Activated CD8-positive, alpha-beta memory T cell treated with anti-CD3 and anti-CD28 coated beads for 48 hours (primary cell): ENCODE measurements around the gene AKIRIN1.
"Not testable (repeated sequence)": the region's sequence is repeated elsewhere in the genome, so short reads cannot be mapped to it uniquely, and the experiment has no call there.

Experiments
- DNase-seq, 3 experiments: peaks; one replicate each; pipeline ENCODE4 v3.0.0-alpha.2; 2020; ENCODE audit warnings: low read depth in 2 of 3, low spot score in 2 of 3

Gene AKIRIN1, protein sequence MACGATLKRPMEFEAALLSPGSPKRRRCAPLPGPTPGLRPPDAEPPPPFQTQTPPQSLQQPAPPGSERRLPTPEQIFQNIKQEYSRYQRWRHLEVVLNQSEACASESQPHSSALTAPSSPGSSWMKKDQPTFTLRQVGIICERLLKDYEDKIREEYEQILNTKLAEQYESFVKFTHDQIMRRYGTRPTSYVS

GRCh38 chr1:38990738-38991637 lies at the start of gene AKIRIN1:
Gene AKIRIN1, plus strand, starts transcription at chr1:38991276. Its CDS starts 105 bp downstream, at chr1:38991381.
- DNase-seq = peak; percentile 92 to 99 (median 97)

DNA sequence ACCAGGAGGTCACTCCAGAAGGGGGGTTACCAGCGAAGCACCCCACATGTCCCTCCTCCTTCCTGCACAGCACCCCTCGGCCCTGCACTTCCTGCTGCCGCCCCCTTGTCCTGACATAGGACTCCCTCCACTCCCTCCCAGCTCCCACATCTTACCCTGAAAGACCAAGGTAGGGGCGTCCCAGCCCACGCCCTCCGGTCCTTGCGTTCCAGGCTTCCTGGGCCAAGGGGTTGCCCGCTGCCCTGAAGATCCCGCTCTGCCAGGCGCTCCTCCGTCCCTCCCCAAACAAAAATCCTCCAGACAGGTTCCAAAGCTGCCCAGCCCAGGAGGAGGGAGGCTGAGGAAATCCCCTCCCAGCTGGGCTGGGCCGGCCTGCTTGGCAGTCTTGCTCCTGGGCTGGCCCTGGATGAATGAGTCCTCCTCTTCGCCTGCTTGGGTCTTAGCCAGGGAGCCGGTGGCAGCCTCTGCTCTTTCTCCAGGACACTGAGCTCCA lies 49.5 kb upstream of the AKIRIN1 start, which contains the start of gene RHBDL2:
RHBDL2 (minus strand) TSS at position 304 of the 493 bp plus-strand sequence. CDS start 22,618 bp downstream, outside the sequence.
- DNase-seq = no peak

DNA sequence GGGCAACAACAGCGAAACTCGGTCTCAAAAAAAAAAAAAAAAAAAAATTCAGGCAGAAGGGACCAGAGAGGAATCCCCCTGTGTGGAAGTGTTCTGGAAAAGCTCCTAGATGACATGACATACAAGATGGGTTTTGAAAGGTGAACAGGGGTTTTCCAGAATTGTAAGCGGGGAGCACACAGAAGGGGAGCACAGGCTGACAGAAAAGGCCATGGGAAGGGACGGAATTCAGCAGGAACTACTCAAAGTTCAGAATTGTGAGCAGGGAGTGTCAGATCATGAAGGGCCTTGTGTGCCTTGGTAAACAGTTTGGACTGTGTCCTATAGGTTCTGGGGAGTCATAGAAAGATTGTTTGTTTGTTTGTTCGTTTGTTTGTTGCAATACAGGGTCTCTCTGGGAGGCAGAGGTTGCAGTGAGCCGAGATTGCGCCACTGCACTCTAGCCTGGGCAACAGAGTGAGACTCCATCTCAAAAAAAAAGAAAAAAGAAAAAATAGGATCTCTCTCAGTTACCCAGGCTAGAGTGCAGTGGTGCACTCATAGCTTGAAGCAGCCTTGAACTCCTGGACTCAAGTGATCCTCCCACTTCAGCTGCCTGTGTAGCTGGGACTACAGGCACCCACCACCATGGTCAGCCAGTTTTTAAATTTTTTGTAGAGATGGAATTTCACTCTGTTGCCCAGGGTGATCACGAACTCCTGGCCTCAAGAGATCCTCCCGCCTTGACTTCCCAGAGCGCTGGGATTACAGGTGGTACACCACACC lies 48.2 kb upstream of the AKIRIN1 start:
- no peak for DNase-seq

DNA sequence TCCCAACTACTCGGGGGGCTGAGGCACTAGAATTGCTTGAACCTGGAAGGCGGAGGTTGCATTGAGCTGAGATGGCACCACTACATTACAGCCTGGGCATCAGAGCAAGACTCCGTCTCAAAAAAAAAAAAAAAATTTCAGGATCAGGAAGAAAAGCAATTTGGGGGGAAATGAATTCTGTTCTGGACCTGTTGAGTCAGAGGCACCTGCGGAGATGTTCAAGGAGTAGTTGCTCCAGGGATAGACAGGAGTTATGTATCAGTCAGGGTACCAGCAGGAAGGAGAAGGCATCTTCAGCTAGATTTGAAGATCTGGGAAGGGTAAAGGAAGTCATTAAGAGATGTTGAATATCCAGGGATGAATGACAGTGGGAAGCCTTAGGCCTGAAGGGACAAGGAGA lies 46.5 kb upstream of the AKIRIN1 start:
- no peak for DNase-seq

- DNase-seq = no peak
These were observed 40.5 kb upstream of the AKIRIN1 start for GRCh38 chr1:38950553-38950952.

- no peak for DNase-seq
These were observed 37.6 kb upstream of the AKIRIN1 start for GRCh38 chr1:38953433-38953860.

DNA sequence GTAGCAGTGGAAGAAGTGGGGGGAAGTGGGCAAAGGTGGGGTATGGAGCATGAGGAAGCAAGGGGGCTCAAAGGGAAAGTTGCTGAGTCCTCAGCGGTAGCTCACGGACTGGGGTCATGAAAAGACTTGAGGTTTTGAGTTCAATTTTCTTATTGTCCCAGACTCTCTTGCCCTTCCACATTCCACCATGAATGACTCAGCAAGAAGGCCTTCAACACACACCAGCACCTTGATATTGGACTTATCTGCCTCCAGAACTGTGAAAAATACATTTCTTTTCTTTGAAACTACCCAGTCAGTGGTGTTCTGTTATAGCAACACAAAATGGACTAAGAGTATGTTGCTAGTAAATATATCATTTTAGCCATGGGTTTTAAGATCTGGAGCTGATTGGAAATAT lies 32.1 kb upstream of the AKIRIN1 start:
- DNase-seq = no peak

GRCh38 chr1:38962113-38962512 lies 29.0 kb upstream of the AKIRIN1 start:
- DNase-seq = no peak

DNA sequence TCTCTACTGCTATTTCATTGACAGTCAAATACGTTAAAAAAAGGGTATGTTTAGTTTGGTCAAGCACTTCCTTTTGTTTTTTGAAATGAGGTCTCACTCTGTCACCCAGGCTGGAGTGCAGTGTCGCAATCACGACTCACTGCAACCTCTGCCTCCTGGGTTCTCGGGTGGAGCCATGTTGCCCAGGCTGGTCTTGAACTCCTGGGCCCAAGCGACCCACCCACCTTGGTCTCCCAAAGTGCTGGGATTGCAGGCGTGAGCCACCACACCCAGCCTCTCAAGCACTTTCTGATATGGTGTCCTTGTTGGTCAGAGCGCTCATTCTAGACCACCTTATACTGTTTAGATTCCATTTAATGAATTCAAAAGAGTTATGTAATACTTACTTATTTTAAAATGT lies 28.5 kb upstream of the AKIRIN1 start:
- no peak for DNase-seq

- no peak for DNase-seq
These were observed 26.9 kb upstream of the AKIRIN1 start for GRCh38 chr1:38964140-38964548.

DNA sequence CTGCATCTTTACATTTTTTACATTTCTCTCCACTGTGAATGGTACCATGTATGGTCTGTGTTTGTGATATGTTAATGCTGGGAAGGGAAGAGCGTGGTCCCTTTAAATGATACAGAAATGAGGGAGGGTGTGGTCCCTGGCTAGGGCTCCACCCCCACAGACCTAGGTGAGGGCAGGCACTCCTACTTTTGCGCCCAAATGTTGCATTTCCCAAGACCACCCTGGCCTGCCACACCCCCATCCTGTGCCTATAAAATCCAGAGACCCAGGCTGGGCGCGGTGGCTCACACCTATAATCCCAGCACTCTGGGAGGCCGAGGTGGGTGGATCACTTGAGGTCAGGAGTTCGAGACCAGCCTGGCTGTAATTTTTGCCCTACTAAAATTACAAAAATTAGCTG lies 17.9 kb upstream of the AKIRIN1 start:
- not testable (repeated sequence) for DNase-seq

GRCh38 chr1:38973659-38974437 lies 17.2 kb upstream of the AKIRIN1 start:
- no peak for DNase-seq

GRCh38 chr1:38977399-38978244 lies 13.5 kb upstream of the AKIRIN1 start:
- peak in 1 of 3 experiments; percentile 14 for DNase-seq

GRCh38 chr1:38978245-38978542 lies 12.9 kb upstream of the AKIRIN1 start:
- not testable (repeated sequence) for DNase-seq

- DNase-seq = not testable (repeated sequence)
These were observed 11.7 kb upstream of the AKIRIN1 start for GRCh38 chr1:38979380-38979779.

GRCh38 chr1:38989979-38990378 lies 1.1 kb upstream of the AKIRIN1 start:
- no peak for DNase-seq

- no peak for DNase-seq
These were observed 714 bp upstream of the AKIRIN1 start for GRCh38 chr1:38990386-38990737.

GRCh38 chr1:38991638-38992411 lies 749 bp downstream of the AKIRIN1 start:
- DNase-seq = no peak
